Heart left ventricle (tissue), 16 donors: ENCODE data around the gene CD48. TPM values are rescaled to one million over a fixed set of nuclear protein-coding genes. Genes with fewer than 3 reads are reported as not detected.

Source experiments
- ATAC-seq, 4 donors: fragments of 200-7000 bp; cut with Tn5 transposase; one replicate each; pipeline ENCODE4 v1.9.1; 2020 to 2022; ENCODE audit warnings: moderate library complexity in 4 of 4, mild to moderate bottlenecking in 3 of 4, moderate number of reproducible peaks in 1 of 4
- DNase-seq, 5 donors: peaks; one replicate each; pipeline ENCODE4 v3.0.0-alpha.2; 2020
- H3K27ac ChIP-seq, 12 donors: fragments of 200-600 bp; sonication (generic) in 4 of 12; one replicate each; pipeline versions ENCODE4 v1.5.0 to v1.8.0; 2016 to 2022; ENCODE audit warnings: mild to moderate bottlenecking in 2 of 12
- H3K27me3 ChIP-seq, 9 donors: fragments of 200-600 bp; sonication (generic) in 2 of 9; one replicate each; pipeline versions ENCODE4 v1.5.1 to v1.8.0; 2016 to 2022; ENCODE audit warnings: mild to moderate bottlenecking in 3 of 9
- H3K36me3 ChIP-seq, 9 donors: fragments of 200-600 bp; sonication (generic) in 2 of 9; one replicate each; pipeline versions ENCODE4 v1.5.0 to v1.8.0; 2018 to 2022; ENCODE audit warnings: mild to moderate bottlenecking in 2 of 9
- H3K4me1 ChIP-seq, 12 donors: fragments of 200-600 bp; sonication (generic) in 4 of 12; one replicate each; pipeline versions ENCODE4 v1.5.0 to v1.8.0; 2016 to 2022; ENCODE audit warnings: mild to moderate bottlenecking in 3 of 12
- H3K4me3 ChIP-seq, 12 donors: fragments of 200-600 bp; sonication (generic) in 4 of 12; one replicate each; pipeline versions ENCODE4 v1.5.0 to v1.8.0; 2017 to 2022; ENCODE audit warnings: mild to moderate bottlenecking in 9 of 12, moderate library complexity in 4 of 12
- H3K9me3 ChIP-seq, 12 donors: fragments of 200-600 bp; sonication (generic) in 4 of 12; one replicate each; pipeline versions ENCODE4 v1.5.0 to v1.8.0; 2016 to 2022; ENCODE audit warnings: mild to moderate bottlenecking in 1 of 12
- POLR2A ChIP-seq, 2 donors: fragments of 450-650 bp; IDR thresholded peaks; one replicate each; pipeline ENCODE4 v1.6.1; 2017; ENCODE audit warnings: antibody characterized with exemption in 2 of 2, mild to moderate bottlenecking in 2 of 2, moderate library complexity in 2 of 2
- WGBS, 4 donors: extraction: QIAGEN DNeasy Blood & Tissue Kit in 2 of 4; methylation state at CpG; one replicate each; pipeline versions ENCODE4 v1.1.5 to v1.1.7; 2013 to 2018; 5-methylcytosine and 5-hydroxymethylcytosine counted together
- intact Hi-C, 10 donors: fragments of 100-400 bp; cut with DNase I; formaldehyde crosslinking; loops; one replicate each; pipeline versions ENCODE4 v1.11.1 to v1.14.2; 2022
- polyA plus RNA-seq, 2 donors: library from polyadenylated mRNA; stranded (reverse); fragments of 200-250 nt; gene quantifications; one replicate each; pipeline ENCODE4 v1.2.3, GENCODE V29; 2013
- total RNA-seq, 9 donors: library from RNA; depleted of rRNA in 2 of 9; stranded (reverse); fragments of >200 nt in 2 of 9; fragmentation: NEBNext Ultra II Directional in 3 of 9; extraction: Animal tissue kit (Norgen Biotek cat#: 25700) in 3 of 9; gene quantifications; one replicate each; pipeline versions ENCODE4 v1.1.0 to v1.2.4, GENCODE V29; 2016 to 2023
- TF ChIP-seq, protein P1 (sequence below), 12 donors: fragments of 200-600 bp; sonication (generic) in 4 of 12; IDR thresholded peaks; one replicate each; pipeline versions ENCODE4 v1.5.0 to v1.8.0; 2018 to 2022; ENCODE audit warnings: antibody characterized with exemption in 12 of 12, mild to moderate bottlenecking in 5 of 12
- donor health status: ischemic (EF 13 %, LVEDD 7.1; RV severe dilation, severe dysfunction).
- donor health status: healthy with polysubstance abuse.
- donor health status: DM: no; HTN: yes; CAD: no.
- donor health status: DM: no; HTN: no; CAD: no.
- donor health status: ischemic (EF 25% LVEDD 6.9; RV normal size, moderate dysfunction).
- donor health status: ischemic (EF 25% LVEDD 5.7; RV mildly dilated, moderate dysfunction).
- donor health status: healthy.
- donor health status: DM: yes; HTN: yes; CAD: no.
- donor health status: ischemic (EF 35%, LVEDD 5.7; RV mildly dilated, moderate dysfunction).
- donor health status: nonischemic (EF 11% LVEDD 7.7; RV severe dilation, severe dysfunction).
- donor health status: DM: yes; HTN: yes; CAD: no.
- donor health status: PGD.
- donor health status: ischemic (EF 29% LVEDD 5.4; RV normal size, mild dysfunction).
- donor health status: nonischemic (EF 23%, LVEDD 6.1; RV moderate dilation, normal function).

Gene CD48
- total and polyA plus RNA-seq, 11 donors: 0.49 to 31.6 (median 0.71) TPM

DNA sequence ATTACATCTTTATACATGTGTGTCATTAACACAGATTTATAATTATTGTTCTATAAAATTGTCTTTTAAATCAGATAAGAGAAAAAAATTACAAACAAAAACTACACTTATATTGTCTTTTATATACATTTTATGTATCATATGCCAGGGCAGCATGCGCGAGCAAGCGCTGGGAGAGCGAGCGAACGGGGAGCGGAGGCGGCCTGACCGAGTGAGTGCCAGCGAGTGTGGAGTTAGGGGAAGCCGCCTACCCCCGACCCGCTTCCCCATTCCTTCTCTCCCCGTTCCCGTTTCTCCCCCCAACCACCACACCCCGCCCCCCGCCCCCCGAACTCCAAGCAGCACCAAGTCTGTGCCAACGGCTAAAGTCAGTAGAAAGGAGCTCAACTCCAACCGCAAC lies 41.8 kb downstream of the CD48 start:
- Histone ChIP-seq H3K4me3 (no peak overlapping the region), H3K27ac (no peak overlapping the region), H3K9me3 (peaks cover 0 to 13% (median 4%) of the 10 kb centered on the region in 12 donors), H3K27me3 (peaks cover 0 to 11% (median 0%) of the 10 kb centered on the region in 9 donors), H3K4me1 (peaks cover 0 to 64% (median 6%) of the 10 kb centered on the region in 12 donors), H3K36me3 (no peaks in the 10 kb centered on the region)
- TF ChIP-seq, protein P1, sequence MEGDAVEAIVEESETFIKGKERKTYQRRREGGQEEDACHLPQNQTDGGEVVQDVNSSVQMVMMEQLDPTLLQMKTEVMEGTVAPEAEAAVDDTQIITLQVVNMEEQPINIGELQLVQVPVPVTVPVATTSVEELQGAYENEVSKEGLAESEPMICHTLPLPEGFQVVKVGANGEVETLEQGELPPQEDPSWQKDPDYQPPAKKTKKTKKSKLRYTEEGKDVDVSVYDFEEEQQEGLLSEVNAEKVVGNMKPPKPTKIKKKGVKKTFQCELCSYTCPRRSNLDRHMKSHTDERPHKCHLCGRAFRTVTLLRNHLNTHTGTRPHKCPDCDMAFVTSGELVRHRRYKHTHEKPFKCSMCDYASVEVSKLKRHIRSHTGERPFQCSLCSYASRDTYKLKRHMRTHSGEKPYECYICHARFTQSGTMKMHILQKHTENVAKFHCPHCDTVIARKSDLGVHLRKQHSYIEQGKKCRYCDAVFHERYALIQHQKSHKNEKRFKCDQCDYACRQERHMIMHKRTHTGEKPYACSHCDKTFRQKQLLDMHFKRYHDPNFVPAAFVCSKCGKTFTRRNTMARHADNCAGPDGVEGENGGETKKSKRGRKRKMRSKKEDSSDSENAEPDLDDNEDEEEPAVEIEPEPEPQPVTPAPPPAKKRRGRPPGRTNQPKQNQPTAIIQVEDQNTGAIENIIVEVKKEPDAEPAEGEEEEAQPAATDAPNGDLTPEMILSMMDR (IDR thresholded peaks at IDR 0.05): no peak
- no peak for TF ChIP-seq POLR2A (IDR thresholded peaks at IDR 0.05)
- intact Hi-C loops: loop anchor here in 5 of 10 donors (10.0 kb wide), 4 partner anchors 155 to 475 kb away; partner anchors contain the start of gene ITLN2 (in 1 of the 5)
- no peak for DNase-seq
- no peak for ATAC-seq
- 96 to 97% (median 97%) methylated on average over 20 of the region's 20 CpGs for WGBS, 4 donors

DNA sequence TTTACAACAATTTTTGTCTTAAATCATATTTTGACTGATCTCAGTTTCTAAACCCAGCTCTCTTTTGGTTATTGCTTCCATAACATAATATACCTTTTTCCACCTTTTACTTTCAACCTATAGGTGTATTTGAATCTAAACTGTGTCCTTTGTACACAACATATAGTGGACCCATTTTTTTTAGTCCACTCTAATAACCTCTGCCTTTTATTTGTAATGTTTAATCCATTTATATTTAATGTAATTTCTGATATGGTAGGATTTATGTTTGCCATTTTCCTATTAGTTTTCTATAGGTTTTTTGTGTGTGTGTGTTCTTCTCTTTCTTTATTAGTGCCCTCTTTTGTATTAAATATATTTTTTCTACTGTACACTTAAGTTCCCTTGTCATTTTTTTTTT lies 42.3 kb downstream of the CD48 start:
- H3K4me3 ChIP-seq: no peak overlapping the region
- H3K4me1 ChIP-seq: peaks cover 0 to 64% (median 6%) of the 10 kb centered on the region in 12 donors
- peaks cover 0 to 11% (median 0%) of the 10 kb centered on the region in 9 donors for H3K27me3 ChIP-seq
- no peaks in the 10 kb centered on the region for H3K36me3 ChIP-seq
- no peak overlapping the region for H3K27ac ChIP-seq
- peaks cover 0 to 13% (median 4%) of the 10 kb centered on the region in 12 donors for H3K9me3 ChIP-seq
- ATAC-seq (no peak), DNase-seq (no peak)
- intact Hi-C loops: no loop called here
- TF ChIP-seq, protein P1 (IDR thresholded peaks at IDR 0.05): no peak
- no peak for TF ChIP-seq POLR2A (IDR thresholded peaks at IDR 0.05)

DNA sequence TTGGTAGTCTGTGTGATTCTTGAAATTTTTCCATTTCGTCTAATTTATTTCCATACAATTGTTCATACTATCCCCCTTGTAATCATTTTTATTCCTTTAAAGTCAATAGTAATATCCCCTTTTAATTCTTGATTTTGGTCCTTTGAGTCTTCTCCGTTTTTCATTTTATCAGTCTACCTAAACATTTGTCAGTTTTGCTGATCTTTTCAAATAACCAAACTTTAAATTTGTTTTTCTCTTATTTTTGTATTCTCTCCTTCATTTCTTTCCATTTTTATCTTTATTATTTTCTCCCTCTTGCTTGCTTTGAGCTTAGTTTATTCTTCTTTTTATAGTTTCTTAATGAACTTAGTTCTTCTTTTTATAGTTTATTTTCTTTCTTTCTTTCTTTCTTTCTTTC lies 43.7 kb downstream of the CD48 start:
- no peak for ATAC-seq
- no peak for TF ChIP-seq POLR2A (IDR thresholded peaks at IDR 0.05)
- TF ChIP-seq, protein P1 (IDR thresholded peaks at IDR 0.05): no peak
- intact Hi-C loops: no loop called here
- no peak overlapping the region for H3K27ac ChIP-seq
- peaks cover 0 to 64% (median 6%) of the 10 kb centered on the region in 12 donors for H3K4me1 ChIP-seq
- H3K4me3 ChIP-seq: no peak overlapping the region
- no peak for DNase-seq
- H3K36me3 ChIP-seq: no peaks in the 10 kb centered on the region
- H3K9me3 ChIP-seq: peaks cover 0 to 13% (median 4%) of the 10 kb centered on the region in 12 donors
- WGBS, 4 donors: 87 to 93% (median 92%) methylated on average over 2 of the region's 2 CpGs
- H3K27me3 ChIP-seq: no peaks in the 10 kb centered on the region

DNA sequence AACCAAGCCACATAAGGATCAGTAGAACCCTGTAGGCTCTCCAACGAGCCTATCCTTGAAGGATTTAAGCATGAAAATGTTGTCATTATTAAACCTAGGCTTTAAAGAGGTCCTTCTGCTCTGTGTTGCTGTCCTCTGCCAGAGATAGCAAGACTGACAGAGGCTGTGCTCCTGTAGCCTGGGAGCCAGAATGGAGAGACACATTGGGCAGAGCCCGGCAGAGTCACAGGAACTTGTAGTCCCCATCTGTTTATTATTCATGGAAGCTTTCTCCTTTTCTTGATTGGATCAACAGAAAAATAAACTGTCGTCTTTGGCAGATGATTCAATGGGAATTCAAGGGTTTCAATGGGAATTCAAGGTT lies 45.6 kb downstream of the CD48 start:
- no peaks in the 10 kb centered on the region for H3K27me3 ChIP-seq
- no peaks in the 10 kb centered on the region for H3K36me3 ChIP-seq
- H3K9me3 ChIP-seq: peaks cover 0 to 13% (median 4%) of the 10 kb centered on the region in 12 donors
- ATAC-seq (no peak), DNase-seq (no peak)
- peaks cover 0 to 54% (median 6%) of the 10 kb centered on the region in 12 donors for H3K4me1 ChIP-seq
- WGBS, 4 donors: 31 to 41% (median 37%) methylated on average over 3 of the region's 3 CpGs
- intact Hi-C loops: no loop called here
- TF ChIP-seq POLR2A (IDR thresholded peaks at IDR 0.05): no peak
- TF ChIP-seq, protein P1 (IDR thresholded peaks at IDR 0.05): no peak
- H3K4me3 ChIP-seq: peak overlapping the region in 1 of 12 donors; percentile 10
- H3K27ac ChIP-seq: peak overlapping the region; percentile 15 to 94 (median 60)
